K562 (cell line): ENCODE data around the gene PHF20. TPM values are rescaled to one million over a fixed set of nuclear protein-coding genes. Genes with fewer than 3 reads are reported as not detected.
A peak's percentile ranks its signal among the peaks of the same experiment; 100 is the strongest.

ENCODE experiments used
- CHD1 ChIP-seq: fragments of 200-600 bp; sonication (generic); IDR thresholded peaks from one replicate; pipeline ENCODE4 v1.6.1; 2012; ENCODE audit warnings: mild to moderate bottlenecking, moderate library complexity, low read length, inconsistent platforms
- CHD2 ChIP-seq: IDR thresholded peaks from 2 replicates; pipeline ENCODE4 v1.6.1; 2011; ENCODE audit warnings: low read depth, low read length
- CXXC5 ChIP-seq: fragments of 250-450 bp; sonication (Bioruptor Pico); IDR thresholded peaks from 2 replicates; pipeline ENCODE4 v1.8.0; 2022; ENCODE audit warnings: inconsistent platforms, mild to moderate bottlenecking, moderate library complexity
- HNRNPK ChIP-seq: fragments of 200-400 bp; formaldehyde crosslinking; IDR thresholded peaks from one replicate; pipeline ENCODE4 v1.6.1; 2018; ENCODE audit warnings: mild to moderate bottlenecking, low read depth, low read length; ENCODE audit not compliant: poor library complexity, severe bottlenecking
- NEUROD1 ChIP-seq: fragments of 150-350 bp; IDR thresholded peaks from 2 replicates; pipeline ENCODE4 v1.6.1; 2014; ENCODE audit warnings: borderline replicate concordance, low read length, low read depth; ENCODE audit not compliant: partially characterized antibody
- SAP30 ChIP-seq: fragments of 200-600 bp; sonication (generic); IDR thresholded peaks from 2 replicates; pipeline ENCODE4 v1.6.1; 2012; ENCODE audit warnings: borderline replicate concordance, low read depth, mild to moderate bottlenecking, moderate library complexity, low read length, control low read depth, inconsistent platforms; ENCODE audit not compliant: insufficient read depth, poor library complexity, severe bottlenecking
- SMARCE1 ChIP-seq: fragments of 450-650 bp; IDR thresholded peaks from 2 replicates; pipeline ENCODE4 v1.7.1; 2016; ENCODE audit warnings: mild to moderate bottlenecking
- TSC22D4 ChIP-seq: fragments of 450-650 bp; IDR thresholded peaks from 2 replicates; pipeline ENCODE4 v1.6.1; 2016; ENCODE audit warnings: missing genetic modification characterization, missing biosample characterization, control low read depth
- ZNF41 ChIP-seq: fragments of 250-450 bp; sonication (Bioruptor Pico); conservative IDR thresholded peaks from 2 replicates; pipeline ENCODE4 v1.4.0; 2020; ENCODE audit warnings: mild to moderate bottlenecking
- ZNF668 ChIP-seq: fragments of 250-450 bp; sonication (Bioruptor Pico); IDR thresholded peaks from 2 replicates; pipeline ENCODE4 v1.8.0; 2022; ENCODE audit warnings: mild to moderate bottlenecking, inconsistent platforms
- polyA plus RNA-seq, 8 experiments: library from polyadenylated mRNA; depleted of rRNA in 4 of 8; stranded (reverse) in 5 of 8; unstranded in 3 of 8; fragments of >200 nt; fragmentation: Nextera tagmentation in 2 of 8; fragmentation: Illumina TruSeq in 1 of 8; extraction: Ambion mirVana in 2 of 8; extraction: Trizol in 1 of 8; gene quantifications; 2 replicates each; pipeline versions ENCODE4 v1.2.1 to v1.2.3, GENCODE V29; 2011 to 2014; ENCODE audit warnings: inconsistent platforms in 1 of 8, missing spikeins in 1 of 8
- total RNA-seq, 7 experiments: library from RNA; depleted of rRNA in 6 of 7; stranded (reverse); fragments of >200 nt in 6 of 7; fragmentation: Illumina TruSeq in 2 of 7; extraction: Trizol in 2 of 7; gene quantifications; 2 replicates each; pipeline versions ENCODE4 v1.2.1 to v1.2.3, GENCODE V29; 2011 to 2021; ENCODE audit warnings: low replicate concordance in 1 of 7
- TF ChIP-seq, protein P1 (sequence below): sonication (generic); formaldehyde crosslinking; IDR thresholded peaks from 2 replicates; pipeline ENCODE4 v1.8.0; 2022; ENCODE audit warnings: mild to moderate bottlenecking, missing genetic modification reagents, borderline replicate concordance
- TF ChIP-seq, protein P2 (sequence below): sonication (generic); formaldehyde crosslinking; IDR thresholded peaks from 2 replicates; pipeline ENCODE4 v1.9.0; 2022; ENCODE audit warnings: mild to moderate bottlenecking, missing genetic modification reagents
- TF ChIP-seq, protein P3 (sequence below), 3 experiments: fragments of 200-800 bp in 1 of 3; sonication (Bioruptor generic) in 1 of 3; sonication (generic) in 1 of 3; formaldehyde crosslinking in 1 of 3; IDR thresholded peaks; 2 replicates each; pipeline versions ENCODE4 v1.6.1 to v1.8.0; 2016 to 2022; ENCODE audit warnings: mild to moderate bottlenecking in 2 of 3, missing compliant biosample characterization in 2 of 3, missing genetic modification characterization in 2 of 3, missing genetic modification reagents in 1 of 3
- TF ChIP-seq, protein P4 (sequence below): fragments of 450-650 bp; IDR thresholded peaks from 2 replicates; pipeline ENCODE4 v1.6.1; 2016
- TF ChIP-seq, protein P5 (sequence below), 3 experiments: IDR thresholded peaks in 2 of 3; conservative IDR thresholded peaks in 1 of 3; 2 replicates each; pipeline ENCODE4 v1.5.1; 2011 to 2012; ENCODE audit warnings: low read length in 3 of 3, mild to moderate bottlenecking in 3 of 3, control low read depth in 2 of 3, improper control_type of control experiment in 1 of 3, inconsistent platforms in 1 of 3, low read depth in 1 of 3, mixed read lengths in 1 of 3, moderate library complexity in 1 of 3; ENCODE audit not compliant: insufficient read depth in 2 of 3
- TF ChIP-seq, protein P6 (sequence below): fragments of 250-450 bp; sonication (Bioruptor Pico); IDR thresholded peaks from 2 replicates; pipeline ENCODE4 v1.5.0; 2021; ENCODE audit warnings: mild to moderate bottlenecking, borderline replicate concordance

Gene PHF20
- total and polyA plus RNA-seq, 9 of the 15 experiments (the other 6 are each of a cell fraction or from before 2014, with no cell fraction given), result 49.9 to 196 (median 70.7) TPM

DNA sequence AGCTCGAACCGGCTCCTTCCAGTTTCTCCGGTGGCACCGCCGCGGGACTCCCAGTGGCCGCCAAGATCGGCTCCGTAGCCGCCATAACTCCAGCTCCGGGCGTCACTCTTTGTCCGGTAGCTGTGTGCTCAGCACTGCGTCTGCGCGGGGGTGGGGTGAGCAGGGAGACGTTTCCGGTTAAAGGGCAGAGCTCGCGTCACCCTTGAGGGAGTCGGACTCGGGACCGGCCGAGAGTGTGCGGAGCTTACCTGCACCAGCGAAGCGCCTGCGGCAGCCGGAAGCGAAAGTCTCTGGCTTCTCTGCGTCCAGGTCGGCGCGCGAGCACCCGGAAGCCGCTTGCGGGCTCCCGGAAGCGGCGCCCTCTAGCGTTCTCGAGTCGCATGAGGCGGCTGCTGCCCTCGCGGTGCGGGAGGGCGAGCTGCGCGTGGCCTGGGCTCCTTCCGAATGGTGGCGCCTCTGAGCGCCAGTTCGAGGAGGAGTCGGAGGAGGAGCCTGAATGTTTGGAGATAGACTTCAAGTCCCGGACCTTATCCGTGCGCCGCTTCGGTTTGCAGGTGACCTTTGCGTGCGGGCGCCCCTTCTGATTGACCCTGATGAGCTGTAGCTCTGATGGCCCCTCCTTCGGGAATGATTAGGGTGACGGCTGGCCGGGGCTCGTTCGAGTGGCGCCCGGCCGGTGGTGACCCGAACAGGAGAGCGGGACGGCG is 182.5 kb downstream of the PHF20 start, which contains the start of gene SCAND1 (continued):
- no peak for TF ChIP-seq ZNF668 (CRISPR knock-in tag)
- TF ChIP-seq SMARCE1, result no peak; the same call in 1 of the 2 replicates
- TF ChIP-seq, protein P1, sequence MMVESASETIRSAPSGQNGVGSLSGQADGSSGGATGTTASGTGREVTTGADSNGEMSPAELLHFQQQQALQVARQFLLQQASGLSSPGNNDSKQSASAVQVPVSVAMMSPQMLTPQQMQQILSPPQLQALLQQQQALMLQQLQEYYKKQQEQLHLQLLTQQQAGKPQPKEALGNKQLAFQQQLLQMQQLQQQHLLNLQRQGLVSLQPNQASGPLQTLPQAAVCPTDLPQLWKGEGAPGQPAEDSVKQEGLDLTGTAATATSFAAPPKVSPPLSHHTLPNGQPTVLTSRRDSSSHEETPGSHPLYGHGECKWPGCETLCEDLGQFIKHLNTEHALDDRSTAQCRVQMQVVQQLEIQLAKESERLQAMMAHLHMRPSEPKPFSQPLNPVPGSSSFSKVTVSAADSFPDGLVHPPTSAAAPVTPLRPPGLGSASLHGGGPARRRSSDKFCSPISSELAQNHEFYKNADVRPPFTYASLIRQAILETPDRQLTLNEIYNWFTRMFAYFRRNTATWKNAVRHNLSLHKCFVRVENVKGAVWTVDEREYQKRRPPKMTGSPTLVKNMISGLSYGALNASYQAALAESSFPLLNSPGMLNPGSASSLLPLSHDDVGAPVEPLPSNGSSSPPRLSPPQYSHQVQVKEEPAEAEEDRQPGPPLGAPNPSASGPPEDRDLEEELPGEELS (CRISPR knock-in tag), result 0 out of 2 replicates have a peak, but pooled peaks have one; percentile 54
- TF ChIP-seq TSC22D4 (tag), result no peak
- TF ChIP-seq, protein P2, sequence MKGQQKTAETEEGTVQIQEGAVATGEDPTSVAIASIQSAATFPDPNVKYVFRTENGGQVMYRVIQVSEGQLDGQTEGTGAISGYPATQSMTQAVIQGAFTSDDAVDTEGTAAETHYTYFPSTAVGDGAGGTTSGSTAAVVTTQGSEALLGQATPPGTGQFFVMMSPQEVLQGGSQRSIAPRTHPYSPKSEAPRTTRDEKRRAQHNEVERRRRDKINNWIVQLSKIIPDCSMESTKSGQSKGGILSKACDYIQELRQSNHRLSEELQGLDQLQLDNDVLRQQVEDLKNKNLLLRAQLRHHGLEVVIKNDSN (CRISPR knock-in tag), result peak; percentile 58
- no peak for TF ChIP-seq HNRNPK
- TF ChIP-seq CHD2, result peak; percentile 79
- 0 out of 2 replicates have a peak, but pooled peaks have one; percentile 38 for TF ChIP-seq ZNF41
- TF ChIP-seq SAP30, result peak; percentile 19
- TF ChIP-seq, protein P3, sequence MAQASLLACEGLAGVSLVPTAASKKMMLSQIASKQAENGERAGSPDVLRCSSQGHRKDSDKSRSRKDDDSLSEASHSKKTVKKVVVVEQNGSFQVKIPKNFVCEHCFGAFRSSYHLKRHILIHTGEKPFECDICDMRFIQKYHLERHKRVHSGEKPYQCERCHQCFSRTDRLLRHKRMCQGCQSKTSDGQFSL (CRISPR knock-in tag; IDR thresholded peaks at IDR 0.05), result peak; percentile 38; the same call in 1 of the 2 replicates
- TF ChIP-seq, protein P3 (tag; IDR thresholded peaks at IDR 0.05), result no peak
- peak; percentile 91 for TF ChIP-seq NEUROD1
- TF ChIP-seq CHD1, result peak; percentile 8
- TF ChIP-seq CXXC5 (CRISPR knock-in tag), result peak; percentile 93
- TF ChIP-seq, protein P4, sequence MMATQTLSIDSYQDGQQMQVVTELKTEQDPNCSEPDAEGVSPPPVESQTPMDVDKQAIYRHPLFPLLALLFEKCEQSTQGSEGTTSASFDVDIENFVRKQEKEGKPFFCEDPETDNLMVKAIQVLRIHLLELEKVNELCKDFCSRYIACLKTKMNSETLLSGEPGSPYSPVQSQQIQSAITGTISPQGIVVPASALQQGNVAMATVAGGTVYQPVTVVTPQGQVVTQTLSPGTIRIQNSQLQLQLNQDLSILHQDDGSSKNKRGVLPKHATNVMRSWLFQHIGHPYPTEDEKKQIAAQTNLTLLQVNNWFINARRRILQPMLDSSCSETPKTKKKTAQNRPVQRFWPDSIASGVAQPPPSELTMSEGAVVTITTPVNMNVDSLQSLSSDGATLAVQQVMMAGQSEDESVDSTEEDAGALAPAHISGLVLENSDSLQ, result peak; percentile 74
- TF ChIP-seq, protein P5, sequence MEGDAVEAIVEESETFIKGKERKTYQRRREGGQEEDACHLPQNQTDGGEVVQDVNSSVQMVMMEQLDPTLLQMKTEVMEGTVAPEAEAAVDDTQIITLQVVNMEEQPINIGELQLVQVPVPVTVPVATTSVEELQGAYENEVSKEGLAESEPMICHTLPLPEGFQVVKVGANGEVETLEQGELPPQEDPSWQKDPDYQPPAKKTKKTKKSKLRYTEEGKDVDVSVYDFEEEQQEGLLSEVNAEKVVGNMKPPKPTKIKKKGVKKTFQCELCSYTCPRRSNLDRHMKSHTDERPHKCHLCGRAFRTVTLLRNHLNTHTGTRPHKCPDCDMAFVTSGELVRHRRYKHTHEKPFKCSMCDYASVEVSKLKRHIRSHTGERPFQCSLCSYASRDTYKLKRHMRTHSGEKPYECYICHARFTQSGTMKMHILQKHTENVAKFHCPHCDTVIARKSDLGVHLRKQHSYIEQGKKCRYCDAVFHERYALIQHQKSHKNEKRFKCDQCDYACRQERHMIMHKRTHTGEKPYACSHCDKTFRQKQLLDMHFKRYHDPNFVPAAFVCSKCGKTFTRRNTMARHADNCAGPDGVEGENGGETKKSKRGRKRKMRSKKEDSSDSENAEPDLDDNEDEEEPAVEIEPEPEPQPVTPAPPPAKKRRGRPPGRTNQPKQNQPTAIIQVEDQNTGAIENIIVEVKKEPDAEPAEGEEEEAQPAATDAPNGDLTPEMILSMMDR (IDR thresholded peaks at IDR 0.05 in 2 of 3, conservative IDR thresholded peaks at IDR 0.05 in 1 of 3; ENCODE audit: insufficient read depth in 2 of 3, low read depth in 1 of 3, low read length in 3 of 3), result peak; percentile 100
- TF ChIP-seq, protein P6, sequence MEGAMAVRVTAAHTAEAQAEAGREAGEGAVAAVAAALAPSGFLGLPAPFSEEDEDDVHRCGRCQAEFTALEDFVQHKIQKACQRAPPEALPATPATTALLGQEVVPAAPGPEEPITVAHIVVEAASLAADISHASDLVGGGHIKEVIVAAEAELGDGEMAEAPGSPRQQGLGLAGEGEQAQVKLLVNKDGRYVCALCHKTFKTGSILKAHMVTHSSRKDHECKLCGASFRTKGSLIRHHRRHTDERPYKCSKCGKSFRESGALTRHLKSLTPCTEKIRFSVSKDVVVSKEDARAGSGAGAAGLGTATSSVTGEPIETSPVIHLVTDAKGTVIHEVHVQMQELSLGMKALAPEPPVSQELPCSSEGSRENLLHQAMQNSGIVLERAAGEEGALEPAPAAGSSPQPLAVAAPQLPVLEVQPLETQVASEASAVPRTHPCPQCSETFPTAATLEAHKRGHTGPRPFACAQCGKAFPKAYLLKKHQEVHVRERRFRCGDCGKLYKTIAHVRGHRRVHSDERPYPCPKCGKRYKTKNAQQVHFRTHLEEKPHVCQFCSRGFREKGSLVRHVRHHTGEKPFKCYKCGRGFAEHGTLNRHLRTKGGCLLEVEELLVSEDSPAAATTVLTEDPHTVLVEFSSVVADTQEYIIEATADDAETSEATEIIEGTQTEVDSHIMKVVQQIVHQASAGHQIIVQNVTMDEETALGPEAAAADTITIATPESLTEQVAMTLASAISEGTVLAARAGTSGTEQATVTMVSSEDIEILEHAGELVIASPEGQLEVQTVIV (CRISPR knock-in tag), result no peak
